H1 (cell line): Measurements from ENCODE around the gene KIF1B. TPM values are rescaled to one million over a fixed set of nuclear protein-coding genes. Genes with fewer than 3 reads are reported as not detected.

Experiments used
- CTCF ChIA-PET: fragments of 300-600 bp; sonication (Branson Sonifier 250); formaldehyde crosslinking; loops from one replicate; lab custom pipeline; 2021; ENCODE audit not compliant: partially characterized antibody; lab: Charles Lee
- POLR2A ChIA-PET: fragments of 300-600 bp; sonication (Branson Sonifier 250); formaldehyde crosslinking; loops from one replicate; lab custom pipeline; 2021; ENCODE audit warnings: inconsistent platforms; ENCODE audit not compliant: partially characterized antibody; lab: Charles Lee
- DNase-seq, 2 experiments: peaks; one replicate each; pipeline versions ENCODE4 v3.0.0 to v3.0.0-alpha.2; 2010 to 2022; ENCODE audit warnings: low spot score in 2 of 2, low read depth in 1 of 2, mixed read lengths in 1 of 2
- FAIRE-seq: peaks from 2 replicates; lab custom pipeline; 2011; peaks lifted over from hg19 to GRCh38; lab: Jason Lieb, UNC
- H2AFZ ChIP-seq: 2 replicates; pipeline ENCODE4 v1.8.1; 2012; ENCODE audit warnings: low read length, inconsistent platforms
- H2AK5ac ChIP-seq: 2 replicates; pipeline ENCODE4 v1.6.1; 2013; ENCODE audit warnings: low read depth, low read length
- H2BK120ac ChIP-seq: replicated peaks from 2 replicates; pipeline ENCODE3; 2013; ENCODE audit warnings: low read depth, low read length, inconsistent platforms
- H2BK12ac ChIP-seq: 2 replicates; pipeline ENCODE4 v1.6.1; 2013; ENCODE audit warnings: low read depth, low read length
- H2BK15ac ChIP-seq: 2 replicates; pipeline ENCODE4 v1.6.1; 2013; ENCODE audit warnings: low read length
- H2BK20ac ChIP-seq: 2 replicates; pipeline ENCODE4 v1.6.1; 2013; ENCODE audit warnings: low read length
- H2BK5ac ChIP-seq: 2 replicates; pipeline ENCODE4 v1.6.1; 2013; ENCODE audit warnings: low read depth, low read length
- H3K14ac ChIP-seq: 2 replicates; pipeline ENCODE4 v1.6.1; 2013; ENCODE audit warnings: inconsistent platforms; ENCODE audit not compliant: insufficient read length
- H3K18ac ChIP-seq: 2 replicates; pipeline ENCODE4 v1.6.1; 2013; ENCODE audit warnings: low read length; ENCODE audit errors: extremely low read depth
- H3K23ac ChIP-seq: 2 replicates; pipeline ENCODE4 v1.6.1; 2013; ENCODE audit warnings: inconsistent platforms; ENCODE audit not compliant: insufficient read length
- H3K23me2 ChIP-seq: 2 replicates; pipeline ENCODE4 v1.6.1; 2013; ENCODE audit warnings: low read depth, low read length
- H3K27ac ChIP-seq: 2 replicates; pipeline ENCODE4 v1.6.1; 2011; ENCODE audit warnings: low read depth, low read length, inconsistent platforms
- H3K27me3 ChIP-seq, 4 experiments: replicated peaks in 1 of 4; 1 replicate in 1 of 4; 2 replicates in 3 of 4; pipeline versions ENCODE4 v1.6.1 to v1.8.1; 2011 to 2013; ENCODE audit warnings: low read length in 3 of 4, mild to moderate bottlenecking in 3 of 4, inconsistent platforms in 2 of 4, mixed read lengths in 2 of 4, moderate library complexity in 1 of 4; ENCODE audit not compliant: control insufficient read depth in 3 of 4, insufficient read depth in 3 of 4; ENCODE audit errors: extremely low read depth in 1 of 4
- H3K36me3 ChIP-seq, 4 experiments: 2 replicates each; pipeline versions ENCODE4 v1.6.1 to v1.8.1; 2011 to 2013; ENCODE audit warnings: mild to moderate bottlenecking in 4 of 4, low read length in 3 of 4, moderate library complexity in 2 of 4, control low read depth in 1 of 4, inconsistent platforms in 1 of 4; ENCODE audit not compliant: insufficient read depth in 4 of 4, control insufficient read depth in 2 of 4
- H3K4ac ChIP-seq: replicated peaks from 2 replicates; pipeline ENCODE3; 2013; ENCODE audit warnings: low read length, low read depth, mixed read lengths, inconsistent platforms; ENCODE audit not compliant: insufficient read length
- H3K4me1 ChIP-seq, 4 experiments: replicated peaks in 1 of 4; 1 replicate in 1 of 4; 2 replicates in 3 of 4; pipeline versions ENCODE4 v1.6.1 to v1.8.1; 2011 to 2013; ENCODE audit warnings: low read length in 3 of 4, inconsistent platforms in 2 of 4, mixed read lengths in 1 of 4; ENCODE audit not compliant: insufficient read depth in 4 of 4, control insufficient read depth in 3 of 4
- H3K4me2 ChIP-seq, 2 experiments: 2 replicates each; pipeline versions ENCODE4 v1.6.1 to v1.8.1; 2011 to 2013; ENCODE audit warnings: low read depth in 2 of 2, low read length in 2 of 2, control low read depth in 1 of 2, inconsistent platforms in 1 of 2, mild to moderate bottlenecking in 1 of 2; ENCODE audit not compliant: insufficient read depth in 1 of 2
- H3K4me3 ChIP-seq, 4 experiments: fragments of 200-600, 300-600 bp in 1 of 4; sonication (generic), shearing (Covaris generic), sonication (Bioruptor Twin) in 1 of 4; 2 replicates each; pipeline versions ENCODE4 v1.5.1 to v1.8.1; 2011 to 2016; ENCODE audit warnings: low read length in 4 of 4, low read depth in 3 of 4, control low read depth in 2 of 4, inconsistent platforms in 2 of 4, mild to moderate bottlenecking in 2 of 4, mixed read lengths in 1 of 4, moderate library complexity in 1 of 4; ENCODE audit not compliant: insufficient read depth in 2 of 4; ENCODE audit errors: extremely low read depth in 1 of 4
- H3K56ac ChIP-seq: replicated peaks from 2 replicates; pipeline ENCODE3; 2013; ENCODE audit warnings: low read depth, mild to moderate bottlenecking, mixed read lengths, low read length, inconsistent platforms; ENCODE audit not compliant: insufficient read length
- H3K79me1 ChIP-seq: 2 replicates; pipeline ENCODE4 v1.6.1; 2013; ENCODE audit warnings: low read depth, low read length, control low read depth
- H3K79me2 ChIP-seq, 2 experiments: 2 replicates each; pipeline versions ENCODE4 v1.6.1 to v1.8.1; 2012 to 2013; ENCODE audit warnings: low read length in 2 of 2, mild to moderate bottlenecking in 2 of 2, inconsistent platforms in 1 of 2; ENCODE audit not compliant: insufficient read depth in 2 of 2, control insufficient read depth in 1 of 2
- H3K9ac ChIP-seq, 4 experiments: replicated peaks in 1 of 4; 1 replicate in 1 of 4; 2 replicates in 3 of 4; pipeline versions ENCODE4 v1.6.1 to v1.8.1; 2011 to 2013; ENCODE audit warnings: low read depth in 3 of 4, low read length in 3 of 4, control low read depth in 2 of 4, mild to moderate bottlenecking in 2 of 4, moderate library complexity in 2 of 4, inconsistent platforms in 1 of 4; ENCODE audit errors: extremely low read depth in 1 of 4
- H3K9me3 ChIP-seq, 2 experiments: 2 replicates each; pipeline versions ENCODE4 v1.6.1 to v1.8.1; 2012 to 2013; ENCODE audit warnings: mild to moderate bottlenecking in 2 of 2, moderate library complexity in 2 of 2, control low read depth in 1 of 2, inconsistent platforms in 1 of 2, low read depth in 1 of 2, low read length in 1 of 2, mixed read lengths in 1 of 2; ENCODE audit not compliant: insufficient read depth in 2 of 2
- H4K20me1 ChIP-seq, 2 experiments: replicated peaks in 1 of 2; 2 replicates each; pipeline versions ENCODE3 to v1.8.1; 2011 to 2013; ENCODE audit warnings: inconsistent platforms in 2 of 2, low read length in 2 of 2, mild to moderate bottlenecking in 1 of 2; ENCODE audit not compliant: insufficient read depth in 2 of 2, control insufficient read depth in 1 of 2
- H4K5ac ChIP-seq: 2 replicates; pipeline ENCODE4 v1.6.1; 2013; ENCODE audit warnings: low read length, low read depth, mixed read lengths, inconsistent platforms; ENCODE audit not compliant: insufficient read length
- H4K8ac ChIP-seq: 2 replicates; pipeline ENCODE4 v1.8.0; 2013; ENCODE audit warnings: mild to moderate bottlenecking, moderate library complexity, low read length, inconsistent platforms; ENCODE audit not compliant: insufficient read depth; ENCODE audit errors: extremely low read depth
- H4K91ac ChIP-seq: replicated peaks from 2 replicates; pipeline ENCODE3; 2013; ENCODE audit warnings: low read length, mixed read lengths, inconsistent platforms; ENCODE audit not compliant: insufficient read length
- EGR1 ChIP-seq: IDR thresholded peaks from 2 replicates; pipeline ENCODE4 v1.6.1; 2011; ENCODE audit warnings: low read depth, low read length, borderline replicate concordance
- EZH2 ChIP-seq: fragments of 200-600 bp; sonication (generic); IDR thresholded peaks from 2 replicates; pipeline ENCODE4 v1.7.1; 2012; ENCODE audit warnings: low read depth, mild to moderate bottlenecking, moderate library complexity, low read length, inconsistent platforms; ENCODE audit not compliant: severe bottlenecking
- JUN ChIP-seq: IDR thresholded peaks from 2 replicates; pipeline ENCODE4 v1.6.1; 2011; ENCODE audit warnings: low read depth, mild to moderate bottlenecking, improper control_type of control experiment, low read length
- SRF ChIP-seq: IDR thresholded peaks from 2 replicates; pipeline ENCODE4 v1.6.1; 2011; ENCODE audit warnings: mild to moderate bottlenecking, low read depth, low read length, moderate library complexity
- TAF1 ChIP-seq: IDR thresholded peaks from 2 replicates; pipeline ENCODE4 v1.6.1; 2011; ENCODE audit warnings: mild to moderate bottlenecking, low read depth, low read length
- YY1 ChIP-seq: IDR thresholded peaks from 2 replicates; pipeline ENCODE4 v1.6.1; 2011; ENCODE audit warnings: low read depth, mild to moderate bottlenecking, low read length
- WGBS, 2 experiments: shearing (Covaris generic) in 1 of 2; methylation state at CpG; one replicate each; pipeline versions ENCODE4 v1.1.6 to v1.1.7; 2013 to 2015; ENCODE audit warnings: low lambda C conversion rate in 2 of 2, mixed read lengths in 2 of 2, inconsistent platforms in 1 of 2, low coverage in 1 of 2, missing lambda C conversion rate in 1 of 2; ENCODE audit not compliant: insufficient replicate concordance in 2 of 2, insufficient coverage in 1 of 2, insufficient read length in 1 of 2; ENCODE audit errors: extremely low coverage in 1 of 2, missing lambda C conversion rate in 1 of 2; 5-methylcytosine and 5-hydroxymethylcytosine counted together
- polyA plus RNA-seq, 7 experiments: library from polyadenylated mRNA; depleted of rRNA in 3 of 7; stranded (reverse) in 5 of 7; unstranded in 2 of 7; fragments of >200 nt in 5 of 7; fragments of 200-250 nt in 2 of 7; gene quantifications; 1 replicate in 5 of 7; 2 replicates in 1 of 7; 4 replicates in 1 of 7; pipeline versions ENCODE4 v1.2.1 to v1.2.3, GENCODE V29; 2011 to 2013; ENCODE audit warnings: missing spikeins in 2 of 7, mixed read lengths in 2 of 7
- total RNA-seq: library from RNA; stranded (reverse); fragmentation: NEBNext Ultra II Directional; extraction: Animal tissue kit (Norgen Biotek cat#: 25700); gene quantifications from 2 replicates; pipeline ENCODE4 v1.2.1, GENCODE V29; 2021
- TF ChIP-seq, protein P1 (sequence below), 3 experiments: IDR thresholded peaks; 1 replicate in 2 of 3; 2 replicates in 1 of 3; pipeline versions ENCODE4 v1.5.1 to v1.6.1; 2011; ENCODE audit warnings: low read length in 3 of 3, mild to moderate bottlenecking in 3 of 3, inconsistent platforms in 2 of 3, low read depth in 1 of 3, moderate library complexity in 1 of 3; ENCODE audit not compliant: insufficient read depth in 1 of 3; ENCODE audit errors: control extremely low read depth in 1 of 3

Gene KIF1B
- total and polyA plus RNA-seq, 2 of the 8 experiments (the other 6 are each of a cell fraction or from before 2014, with no cell fraction given), result 39.1 to 74.2 TPM

DNA sequence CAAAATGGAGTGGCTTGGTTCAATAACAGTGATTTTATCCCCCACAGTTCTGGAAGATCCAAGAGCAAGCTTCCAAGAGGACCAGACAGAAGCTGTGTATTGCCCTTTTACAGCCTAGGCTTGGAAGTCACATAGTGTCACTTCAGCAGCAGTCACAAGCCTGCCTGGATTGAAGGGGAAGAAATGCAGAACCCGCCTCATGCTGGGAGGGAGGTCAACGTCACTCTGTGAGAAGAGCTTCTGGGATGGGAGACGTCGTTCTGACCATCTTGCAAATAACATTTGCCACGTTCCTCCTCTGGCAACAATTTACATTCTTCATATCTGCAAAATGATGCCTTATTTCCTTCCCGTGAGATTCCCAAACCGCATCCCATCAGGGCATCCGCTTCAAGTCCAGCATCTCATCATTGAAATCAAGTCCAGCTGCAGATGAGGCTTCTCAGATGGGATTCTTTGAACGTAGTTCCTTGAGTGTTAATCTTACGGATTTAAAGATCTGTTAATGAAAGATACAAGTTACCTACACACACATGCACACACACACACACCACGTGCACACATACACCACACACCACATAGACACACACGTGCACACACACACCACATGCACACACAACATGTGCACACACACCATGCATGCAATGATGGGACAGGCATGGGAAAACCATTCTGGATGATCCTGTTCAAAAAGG is 23.9 kb upstream of the KIF1B start:
- Histone ChIP-seq H3K9ac (no peak overlapping the region), H4K20me1 (no peaks in the 10 kb centered on the region), H3K4ac (no peak overlapping the region), H2BK15ac (no peak overlapping the region), H2BK20ac (no peak overlapping the region), H3K27ac (no peak overlapping the region), H4K5ac (no peak overlapping the region), H2BK5ac (no peak overlapping the region), H3K4me2 (no peak overlapping the region), H4K91ac (no peak overlapping the region), H3K18ac (no peak overlapping the region), H2BK12ac (no peak overlapping the region), H2AK5ac (0 out of 2 replicates have a peak overlapping the region, but pooled peaks have one; percentile 79), H3K14ac (no peak overlapping the region), H3K4me1 (no peaks in the 10 kb centered on the region), H3K79me1 (no peaks in the 10 kb centered on the region), H3K27me3 (no peaks in the 10 kb centered on the region), H3K79me2 (no peaks in the 10 kb centered on the region), H2AFZ (no peak overlapping the region), H3K56ac (no peak overlapping the region), H3K23ac (no peak overlapping the region), H3K36me3 (no peaks in the 10 kb centered on the region), H3K4me3 (no peak overlapping the region), H2BK120ac (no peak overlapping the region), H4K8ac (no peak overlapping the region), H3K23me2 (no peaks in the 10 kb centered on the region; the same call in 1 of the 2 replicates), H3K9me3 (no peaks in the 10 kb centered on the region)
- ChIA-PET POLR2A (interaction anchor here (0.5 kb wide), 1 partner anchor 208 kb away, joined by 4 read pairs; no protein-coding TSS in a partner anchor), CTCF (no interaction called here)
- DNase-seq, result no peak
- TF ChIP-seq, protein P1, sequence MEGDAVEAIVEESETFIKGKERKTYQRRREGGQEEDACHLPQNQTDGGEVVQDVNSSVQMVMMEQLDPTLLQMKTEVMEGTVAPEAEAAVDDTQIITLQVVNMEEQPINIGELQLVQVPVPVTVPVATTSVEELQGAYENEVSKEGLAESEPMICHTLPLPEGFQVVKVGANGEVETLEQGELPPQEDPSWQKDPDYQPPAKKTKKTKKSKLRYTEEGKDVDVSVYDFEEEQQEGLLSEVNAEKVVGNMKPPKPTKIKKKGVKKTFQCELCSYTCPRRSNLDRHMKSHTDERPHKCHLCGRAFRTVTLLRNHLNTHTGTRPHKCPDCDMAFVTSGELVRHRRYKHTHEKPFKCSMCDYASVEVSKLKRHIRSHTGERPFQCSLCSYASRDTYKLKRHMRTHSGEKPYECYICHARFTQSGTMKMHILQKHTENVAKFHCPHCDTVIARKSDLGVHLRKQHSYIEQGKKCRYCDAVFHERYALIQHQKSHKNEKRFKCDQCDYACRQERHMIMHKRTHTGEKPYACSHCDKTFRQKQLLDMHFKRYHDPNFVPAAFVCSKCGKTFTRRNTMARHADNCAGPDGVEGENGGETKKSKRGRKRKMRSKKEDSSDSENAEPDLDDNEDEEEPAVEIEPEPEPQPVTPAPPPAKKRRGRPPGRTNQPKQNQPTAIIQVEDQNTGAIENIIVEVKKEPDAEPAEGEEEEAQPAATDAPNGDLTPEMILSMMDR (IDR thresholded peaks at IDR 0.05; ENCODE audit: control extremely low read depth in 1 of 3, insufficient read depth in 1 of 3, low read depth in 1 of 3, low read length in 3 of 3), result no peak
- TF ChIP-seq SRF, result no peak
- TF ChIP-seq EZH2, result no peak
- no peak for TF ChIP-seq EGR1
- no peak for TF ChIP-seq JUN
- TF ChIP-seq TAF1, result no peak
- no peak for TF ChIP-seq YY1
- 86% methylated on average over 12 of the region's 12 CpGs; no CpG with 5 or more reads in 1 of the 2 experiments for WGBS, 2 experiments
- no peak for FAIRE-seq
